ENCODE data around the gene PKP2. TPM values are rescaled to one million over a fixed set of nuclear protein-coding genes. Genes with fewer than 3 reads are reported as not detected.

The PKP2 gene
- 9.7 TPM for total RNA-seq
- polyA plus RNA-seq: 1.4 TPM

DNA sequence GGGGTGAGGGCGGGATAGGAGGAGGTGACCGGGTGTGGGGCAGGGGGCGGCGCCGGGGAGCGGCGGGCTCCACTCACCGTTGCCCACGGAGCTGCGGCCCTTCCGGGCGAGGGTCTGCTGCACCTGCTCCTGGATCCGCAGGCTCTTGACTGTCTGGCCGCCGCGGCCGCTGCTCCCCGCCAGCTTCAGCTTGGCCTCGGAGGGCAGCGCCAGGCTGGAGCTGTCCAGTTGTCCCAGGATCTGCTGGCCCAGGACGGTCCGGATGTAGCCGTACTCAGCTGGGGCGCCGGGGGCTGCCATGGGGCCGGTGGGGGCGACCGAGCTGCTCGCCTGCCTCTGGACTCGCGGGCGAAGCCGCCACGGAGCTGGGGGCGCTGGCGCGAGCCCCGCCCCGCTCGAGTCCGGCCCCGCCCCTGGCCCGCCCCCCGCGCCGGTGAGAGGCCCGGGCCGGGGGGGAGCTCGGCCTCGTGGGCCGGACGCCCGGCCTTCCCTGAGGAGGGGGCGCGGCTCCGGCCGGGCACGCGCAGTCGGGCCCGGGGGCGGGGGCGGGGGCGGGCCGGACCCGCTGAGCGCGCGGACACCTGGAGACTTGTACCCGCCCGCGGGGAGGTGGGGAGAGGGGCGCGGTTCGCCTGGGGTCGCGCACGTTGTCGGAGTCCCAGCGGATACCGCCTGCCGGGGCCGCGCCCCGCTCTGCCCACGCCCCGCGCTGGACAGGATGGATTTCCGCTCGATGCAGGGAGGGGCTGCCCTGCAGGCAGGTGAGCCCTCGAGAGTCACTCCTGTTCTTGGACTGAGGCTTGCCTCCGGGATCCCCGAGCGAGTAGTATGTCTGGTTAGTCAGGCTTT lies at the start of gene PKP2:
Gene PKP2, minus strand, starts transcription at position 346 of the 849 bp plus-strand sequence. Its CDS starts 46 bp downstream, at position 300.
- no peaks in the 10 kb centered on the region for H3K4me1 ChIP-seq (ENCODE audit: insufficient read depth)
- WGBS: under 1% methylated on average over 92 of the region's 94 CpGs
- H3K27ac ChIP-seq (ENCODE audit: low read depth): no peak within 1 kb of the TSS
- peak within 1 kb of the TSS; percentile 65 for H3K4me3 ChIP-seq (ENCODE audit: low read depth, low read length)
- peak; percentile 65 for DNase-seq (ENCODE audit: extremely low spot score)
- H3K36me3 ChIP-seq (ENCODE audit: insufficient read depth): no peaks in the 10 kb centered on the region

DNA sequence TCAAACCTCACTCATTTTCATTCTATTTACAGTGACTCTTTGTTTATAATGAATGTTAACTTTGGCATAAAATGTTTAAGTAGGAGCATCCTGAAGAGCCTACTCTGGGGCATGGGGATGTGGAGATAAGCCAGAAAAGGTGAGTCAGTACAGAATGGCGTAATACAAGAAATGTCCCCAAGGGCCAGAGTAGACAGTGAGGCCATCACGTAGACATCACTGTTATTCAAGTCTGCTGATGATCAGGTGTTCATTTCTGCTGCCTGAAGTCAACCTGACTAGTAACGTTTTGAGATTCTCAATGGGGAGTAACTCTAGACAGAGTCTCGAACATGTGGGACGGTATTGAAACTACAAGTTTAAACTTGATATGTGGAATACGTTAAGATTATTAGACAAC lies 47.6 kb upstream of the PKP2 start:
- WGBS: 83% methylated on average over 6 of the region's 6 CpGs
- no peaks in the 10 kb centered on the region for H3K36me3 ChIP-seq (ENCODE audit: insufficient read depth)
- no peak overlapping the region for H3K27ac ChIP-seq (ENCODE audit: low read depth)
- no peak for DNase-seq (ENCODE audit: extremely low spot score)
- no peaks in the 10 kb centered on the region for H3K4me1 ChIP-seq (ENCODE audit: insufficient read depth)
- H3K4me3 ChIP-seq (ENCODE audit: low read depth, low read length): no peak overlapping the region

DNA sequence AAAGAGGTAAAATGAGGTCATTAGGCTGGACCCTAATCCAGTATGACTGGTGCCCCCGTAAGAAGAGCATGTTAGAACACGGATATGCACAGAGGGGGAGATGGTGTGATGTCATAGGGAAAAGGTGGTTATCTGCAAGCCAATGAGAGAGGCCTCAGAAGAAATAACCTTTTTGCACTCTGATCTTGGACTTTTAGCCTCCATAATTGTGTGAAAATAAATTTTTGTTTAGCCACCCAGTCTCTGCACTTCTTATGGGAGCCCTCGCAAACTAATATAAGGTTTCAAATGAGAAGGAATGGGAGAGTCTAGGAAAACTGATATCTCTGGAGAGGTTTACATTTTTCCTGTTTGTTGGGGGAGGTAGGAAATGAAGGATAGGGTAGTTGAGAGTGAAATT lies 43.2 kb upstream of the PKP2 start:
- WGBS: 59% methylated on average over 3 of the region's 3 CpGs
- DNase-seq (ENCODE audit: extremely low spot score): no peak

DNA sequence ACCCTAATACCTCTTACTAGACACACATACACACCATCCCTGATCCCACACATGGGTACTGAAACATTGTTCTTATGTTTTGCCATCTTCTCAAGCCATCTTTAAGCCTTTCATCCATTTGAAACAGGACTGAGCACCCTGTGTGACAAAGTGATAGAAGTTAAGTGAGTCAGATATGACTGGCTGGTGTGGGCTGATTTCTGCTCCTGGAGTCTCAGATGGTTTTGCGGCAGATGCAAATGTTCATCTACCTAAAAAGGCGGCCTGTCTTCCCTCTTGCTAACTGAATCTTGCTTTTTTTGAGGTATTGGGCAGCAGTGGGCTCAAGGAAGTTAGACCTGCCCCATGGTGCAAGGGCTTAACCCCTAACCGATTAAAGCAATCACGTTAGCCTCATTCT lies 30.4 kb upstream of the PKP2 start:
- 92% methylated on average over 4 of the region's 4 CpGs for WGBS
- Histone ChIP-seq H3K36me3 (ENCODE audit: insufficient read depth) (no peaks in the 10 kb centered on the region), H3K4me3 (ENCODE audit: low read depth, low read length) (no peak overlapping the region)

More for the DNA sequence above, 43.2 kb upstream of the PKP2 start:
- H3K27ac ChIP-seq (ENCODE audit: low read depth): no peak overlapping the region
- H3K4me1 ChIP-seq (ENCODE audit: insufficient read depth): no peaks in the 10 kb centered on the region
- no peaks in the 10 kb centered on the region for H3K36me3 ChIP-seq (ENCODE audit: insufficient read depth)
- H3K4me3 ChIP-seq (ENCODE audit: low read depth, low read length): no peak overlapping the region

DNA sequence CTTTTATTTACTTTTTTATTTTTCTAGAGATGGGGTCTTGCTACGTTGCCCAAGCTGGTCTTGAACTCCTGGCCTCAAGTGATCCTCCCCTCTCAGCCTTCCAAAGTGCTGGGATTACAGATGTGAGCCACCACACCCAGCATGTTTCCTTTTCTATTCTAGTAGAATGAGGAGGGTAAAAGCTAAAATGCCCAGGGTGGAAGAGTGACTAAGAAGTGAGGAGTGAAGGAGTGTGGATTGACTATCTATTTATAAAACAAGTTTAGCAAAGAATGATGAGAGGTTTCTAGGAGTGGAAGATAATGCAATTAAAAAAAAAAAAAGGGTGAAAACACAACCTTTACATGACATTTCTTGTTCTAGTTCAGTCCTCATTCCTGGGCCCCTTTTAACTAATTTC lies 29.8 kb upstream of the PKP2 start:
- no peak for DNase-seq (ENCODE audit: extremely low spot score)
- Histone ChIP-seq H3K36me3 (ENCODE audit: insufficient read depth) (no peaks in the 10 kb centered on the region), H3K4me3 (ENCODE audit: low read depth, low read length) (no peak overlapping the region), H3K27ac (ENCODE audit: low read depth) (no peak overlapping the region), H3K4me1 (ENCODE audit: insufficient read depth) (no peaks in the 10 kb centered on the region)
- 67% methylated on average over 1 of the region's 1 CpG for WGBS

More for the DNA sequence above, 30.4 kb upstream of the PKP2 start:
- H3K27ac ChIP-seq (ENCODE audit: low read depth): no peak overlapping the region
- no peaks in the 10 kb centered on the region for H3K4me1 ChIP-seq (ENCODE audit: insufficient read depth)
- no peak for DNase-seq (ENCODE audit: extremely low spot score)

DNA sequence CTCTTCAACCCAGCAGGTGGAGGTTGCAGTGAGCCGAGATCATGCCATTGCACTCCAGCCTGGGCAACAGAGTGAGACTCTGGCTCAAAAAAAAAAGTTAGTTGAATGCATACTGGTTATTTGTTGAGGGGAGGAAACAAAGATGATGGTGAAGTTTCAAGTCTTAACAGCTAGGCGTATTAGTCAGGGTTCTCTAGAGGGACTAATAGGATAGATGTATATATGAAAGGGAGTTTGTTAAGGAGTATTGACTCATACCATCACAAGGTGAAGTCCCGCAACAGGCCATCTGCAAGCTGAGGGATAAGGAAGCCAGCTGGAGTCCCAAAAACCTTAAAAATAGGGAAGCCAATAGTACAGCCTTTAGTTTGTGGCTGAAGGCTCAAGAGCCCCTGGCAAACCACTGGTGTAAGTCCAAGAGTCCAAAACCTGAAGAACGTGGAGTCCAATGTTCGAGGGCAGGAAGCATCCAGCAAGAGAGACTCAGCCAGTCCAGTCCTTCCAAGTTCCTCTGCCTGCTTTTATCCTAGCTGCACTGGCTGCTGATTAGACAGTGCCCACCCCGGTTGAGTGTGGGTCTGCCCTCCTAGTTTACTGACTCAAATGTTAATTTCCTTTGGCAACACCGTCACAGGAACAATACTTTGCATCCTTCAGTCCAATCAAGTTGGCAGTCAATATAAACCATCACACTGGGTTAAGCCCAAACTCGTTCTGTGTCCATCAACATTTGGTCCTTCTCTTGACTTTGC lies 26.1 kb upstream of the PKP2 start:
- H3K4me3 ChIP-seq (ENCODE audit: low read depth, low read length): no peak overlapping the region
- DNase-seq (ENCODE audit: extremely low spot score): no peak
- WGBS: 87% methylated on average over 8 of the region's 8 CpGs
- no peaks in the 10 kb centered on the region for H3K36me3 ChIP-seq (ENCODE audit: insufficient read depth)
- H3K4me1 ChIP-seq (ENCODE audit: insufficient read depth): no peaks in the 10 kb centered on the region
- no peak overlapping the region for H3K27ac ChIP-seq (ENCODE audit: low read depth)

DNA sequence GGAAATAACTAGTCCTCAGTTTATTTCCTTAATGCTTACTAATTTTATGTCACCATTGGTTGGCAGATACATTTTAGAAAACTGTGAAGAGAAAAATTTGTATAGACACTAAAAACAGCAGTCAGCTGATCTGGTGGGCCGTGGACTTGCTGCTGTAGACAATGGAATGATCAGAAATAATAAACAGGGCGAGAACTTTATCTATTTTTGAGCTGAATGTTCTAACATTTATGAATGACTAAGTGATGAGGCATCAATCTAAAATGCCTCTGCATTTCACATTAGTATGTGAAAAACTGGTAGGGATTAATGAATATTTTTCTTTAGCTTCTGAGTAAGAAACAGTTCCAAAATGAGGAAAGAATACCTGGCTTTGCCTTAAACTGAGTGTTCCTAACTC lies 24.8 kb upstream of the PKP2 start:
- DNase-seq (ENCODE audit: extremely low spot score): no peak
- no peaks in the 10 kb centered on the region for H3K4me1 ChIP-seq (ENCODE audit: insufficient read depth)
- no peak overlapping the region for H3K27ac ChIP-seq (ENCODE audit: low read depth)
- H3K4me3 ChIP-seq (ENCODE audit: low read depth, low read length): no peak overlapping the region
- H3K36me3 ChIP-seq (ENCODE audit: insufficient read depth): no peaks in the 10 kb centered on the region
- WGBS: 54% methylated on average over 2 of the region's 2 CpGs

DNA sequence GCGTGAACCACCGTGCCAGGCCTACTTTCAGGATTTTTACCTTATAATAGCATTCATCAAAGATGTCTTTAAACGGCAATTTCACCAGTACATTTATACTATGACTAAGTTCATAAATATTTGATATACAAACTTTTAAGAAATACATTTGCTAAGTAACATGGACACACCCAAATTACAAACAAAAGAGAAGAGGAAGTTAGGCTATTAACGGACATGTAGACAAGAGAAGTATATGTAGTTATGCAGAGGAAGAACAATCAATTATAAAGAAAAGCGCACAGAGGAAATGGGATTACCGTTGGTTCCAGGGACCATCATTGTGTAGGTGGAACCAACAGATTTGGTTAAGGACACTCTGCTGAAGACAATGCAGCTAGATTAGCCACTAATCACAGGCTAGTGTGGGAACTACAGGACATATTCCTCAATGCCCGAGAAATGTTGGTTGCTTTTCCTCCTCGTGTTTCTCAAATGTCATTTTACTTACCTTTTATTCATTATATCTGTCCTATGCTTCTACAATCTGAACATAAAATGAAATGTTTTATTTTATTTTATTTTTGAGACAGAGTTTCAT lies 24.0 kb upstream of the PKP2 start:
- no peak for DNase-seq (ENCODE audit: extremely low spot score)
- Histone ChIP-seq H3K4me1 (ENCODE audit: insufficient read depth) (no peaks in the 10 kb centered on the region), H3K4me3 (ENCODE audit: low read depth, low read length) (no peak overlapping the region), H3K36me3 (ENCODE audit: insufficient read depth) (no peaks in the 10 kb centered on the region), H3K27ac (ENCODE audit: low read depth) (no peak overlapping the region)
- WGBS: 70% methylated on average over 8 of the region's 8 CpGs

DNA sequence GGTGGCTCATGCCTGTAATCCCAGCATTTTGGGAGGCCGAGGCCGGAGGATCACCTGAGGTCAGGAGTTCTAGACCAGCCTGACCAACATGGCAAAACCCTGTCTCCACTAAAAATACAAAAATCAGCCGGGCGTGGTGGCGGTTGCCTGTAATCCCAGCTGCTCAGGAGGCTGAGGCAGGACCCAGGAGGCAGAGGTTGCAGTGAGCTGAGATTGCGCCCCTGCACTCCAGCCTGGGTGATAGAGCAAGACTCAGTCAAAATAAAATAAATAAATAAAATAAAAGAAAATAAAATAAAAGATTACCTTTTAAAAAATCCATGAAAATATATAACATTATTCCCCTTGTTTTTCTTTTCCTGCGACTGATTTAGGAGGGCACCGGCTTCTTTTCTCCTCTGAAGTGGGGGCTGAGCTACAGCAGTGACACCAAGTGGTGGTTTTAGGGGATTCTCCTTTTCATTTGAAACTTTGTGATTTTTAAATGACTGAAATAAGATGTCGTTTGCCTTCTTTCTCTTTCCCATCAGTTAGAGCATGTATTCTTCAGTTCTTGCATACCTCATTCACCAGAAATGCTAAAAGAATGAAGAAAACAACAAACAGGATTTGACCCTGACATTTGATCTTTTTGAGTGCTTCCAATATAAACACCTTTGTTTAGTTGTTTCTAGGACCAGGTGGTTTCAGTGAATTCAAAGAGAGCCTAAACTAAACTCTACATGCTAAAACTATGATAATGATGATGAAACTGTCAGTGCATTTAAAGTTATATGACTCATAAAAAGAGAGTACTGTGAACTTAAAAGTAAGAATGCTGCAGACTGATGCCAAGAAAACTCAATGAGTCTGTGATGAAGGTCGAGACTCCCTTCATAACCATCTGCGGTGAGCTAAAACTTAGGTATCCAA lies 22.6 kb upstream of the PKP2 start:
- H3K4me3 ChIP-seq (ENCODE audit: low read depth, low read length): no peak overlapping the region
- no peaks in the 10 kb centered on the region for H3K36me3 ChIP-seq (ENCODE audit: insufficient read depth)
- DNase-seq (ENCODE audit: extremely low spot score): no peak
- H3K27ac ChIP-seq (ENCODE audit: low read depth): no peak overlapping the region
- WGBS: 42% methylated on average over 11 of the region's 11 CpGs
- no peaks in the 10 kb centered on the region for H3K4me1 ChIP-seq (ENCODE audit: insufficient read depth)

DNA sequence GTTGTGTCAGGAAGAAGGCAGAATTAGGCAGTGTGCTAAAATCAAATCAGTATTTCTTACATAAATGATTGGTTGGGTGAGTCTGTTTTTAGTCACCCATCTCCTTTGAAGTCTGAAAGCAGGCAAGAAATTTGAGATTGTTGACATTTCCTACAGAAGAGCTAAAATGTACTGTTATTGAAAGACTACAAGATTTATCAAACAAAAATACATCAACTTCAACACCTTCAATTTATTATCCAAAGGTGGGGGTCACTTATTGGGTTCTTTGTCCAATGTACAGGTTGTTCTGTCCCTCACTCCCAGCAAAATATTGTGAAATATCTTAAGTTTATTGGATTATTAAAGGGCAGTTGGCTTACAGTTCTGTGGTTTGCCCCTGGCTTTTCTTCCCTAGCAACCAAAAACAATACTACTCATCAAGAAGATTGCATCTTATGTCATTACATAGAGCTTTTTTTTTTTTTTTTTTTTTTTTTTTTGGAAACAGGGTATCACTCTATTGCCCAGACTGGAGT lies 20.6 kb upstream of the PKP2 start:
- Histone ChIP-seq H3K4me3 (ENCODE audit: low read depth, low read length) (no peak overlapping the region), H3K36me3 (ENCODE audit: insufficient read depth) (no peaks in the 10 kb centered on the region), H3K4me1 (ENCODE audit: insufficient read depth) (no peaks in the 10 kb centered on the region), H3K27ac (ENCODE audit: low read depth) (no peak overlapping the region)
- no peak for DNase-seq (ENCODE audit: extremely low spot score)

DNA sequence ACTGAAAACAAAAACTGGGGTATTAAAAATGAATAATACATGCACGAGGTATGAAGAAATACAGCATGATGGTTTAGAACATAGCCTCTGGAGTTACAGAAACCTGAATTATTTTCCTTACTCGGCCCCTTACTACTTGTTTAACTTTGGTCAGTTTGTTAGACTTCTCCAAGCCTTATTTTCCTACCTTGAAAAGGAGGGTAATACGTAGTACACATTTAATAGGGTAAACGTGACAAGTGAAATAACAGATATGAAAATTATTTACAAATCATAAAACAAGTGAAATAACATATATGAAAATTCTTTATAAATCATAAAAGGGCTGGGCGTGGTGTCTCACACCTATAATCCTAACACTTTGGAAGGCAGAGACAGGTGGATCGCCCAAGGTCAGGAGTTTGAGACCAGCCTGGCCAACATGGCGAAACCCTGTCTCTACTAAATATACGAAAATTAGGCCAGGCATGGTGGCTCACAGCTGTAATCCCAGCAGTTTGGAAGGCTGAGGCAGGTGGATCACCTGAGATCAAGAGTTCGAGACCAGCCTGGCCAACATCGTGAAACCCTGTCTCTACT lies 11.4 kb upstream of the PKP2 start:
- no peak overlapping the region for H3K27ac ChIP-seq (ENCODE audit: low read depth)
- DNase-seq (ENCODE audit: extremely low spot score): no peak
- no peaks in the 10 kb centered on the region for H3K36me3 ChIP-seq (ENCODE audit: insufficient read depth)
- H3K4me3 ChIP-seq (ENCODE audit: low read depth, low read length): no peak overlapping the region
- H3K4me1 ChIP-seq (ENCODE audit: insufficient read depth): no peaks in the 10 kb centered on the region
- 89% methylated on average over 10 of the region's 10 CpGs for WGBS

DNA sequence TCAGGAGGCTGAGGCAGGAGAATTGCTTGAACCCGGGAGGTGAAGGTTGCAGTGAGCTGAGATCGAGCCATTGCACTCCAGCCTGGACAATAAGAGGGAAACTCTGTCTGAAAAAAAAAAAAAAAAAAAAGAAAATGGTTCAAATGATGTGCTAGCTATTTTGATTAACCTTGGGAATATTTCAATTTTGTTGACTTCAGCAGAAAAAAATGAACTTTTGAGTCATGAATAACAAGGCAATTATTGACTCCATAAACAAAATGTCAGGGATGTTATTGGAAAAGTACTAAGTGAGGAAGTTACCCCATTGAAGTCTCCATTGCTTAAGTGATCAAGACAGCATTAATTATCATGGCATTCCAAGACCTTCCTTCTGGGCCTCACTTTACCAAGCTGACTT lies 10.6 kb upstream of the PKP2 start:
- no peak overlapping the region for H3K27ac ChIP-seq (ENCODE audit: low read depth)
- WGBS: 76% methylated on average over 2 of the region's 2 CpGs
- H3K4me1 ChIP-seq (ENCODE audit: insufficient read depth): no peaks in the 10 kb centered on the region
- H3K4me3 ChIP-seq (ENCODE audit: low read depth, low read length): no peak overlapping the region
- no peaks in the 10 kb centered on the region for H3K36me3 ChIP-seq (ENCODE audit: insufficient read depth)
- no peak for DNase-seq (ENCODE audit: extremely low spot score)

Measured in urinary bladder (tissue), 4 donors.